Globus pallidus (tissue), 1 donor: ENCODE measurements around the gene TMEM186.
"Not testable (repeated sequence)": the region's sequence is repeated elsewhere in the genome, so short reads cannot be mapped to it uniquely, and the experiment has no call there.

ENCODE experiments used
- DNase-seq: peaks from one replicate; pipeline ENCODE4 v3.0.0-alpha.2; 2015; ENCODE audit warnings: low spot score

Gene TMEM186

GRCh38 chr16:8774208-8774607, 23.2 kb downstream of the TMEM186 start:
- no peak for DNase-seq

- DNase-seq, result no peak
These were observed 23.9 kb downstream of the TMEM186 start for GRCh38 chr16:8773537-8773936.

DNA sequence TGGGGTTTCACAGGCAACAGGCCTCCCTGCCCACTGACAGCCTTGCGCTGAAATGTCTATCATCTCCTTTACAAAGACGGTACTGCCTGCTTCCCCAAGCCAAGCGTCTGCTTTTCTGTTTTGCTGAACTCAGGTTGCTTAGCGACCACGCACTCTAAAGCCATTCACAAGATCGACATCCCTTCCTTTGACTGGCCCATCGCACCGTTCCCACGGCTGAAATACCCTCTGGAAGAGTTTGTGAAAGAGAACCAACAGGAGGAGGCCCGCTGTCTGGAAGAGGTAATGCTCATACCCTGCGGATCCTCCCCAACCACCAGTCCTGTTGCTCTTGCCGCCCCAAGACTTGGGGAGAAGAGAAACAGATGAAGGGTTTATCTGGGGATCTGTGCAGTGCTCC, 28.7 kb downstream of the TMEM186 start:
- no peak for DNase-seq

- DNase-seq, result no peak
These were observed 29.2 kb downstream of the TMEM186 start for GRCh38 chr16:8768283-8768682.

DNA sequence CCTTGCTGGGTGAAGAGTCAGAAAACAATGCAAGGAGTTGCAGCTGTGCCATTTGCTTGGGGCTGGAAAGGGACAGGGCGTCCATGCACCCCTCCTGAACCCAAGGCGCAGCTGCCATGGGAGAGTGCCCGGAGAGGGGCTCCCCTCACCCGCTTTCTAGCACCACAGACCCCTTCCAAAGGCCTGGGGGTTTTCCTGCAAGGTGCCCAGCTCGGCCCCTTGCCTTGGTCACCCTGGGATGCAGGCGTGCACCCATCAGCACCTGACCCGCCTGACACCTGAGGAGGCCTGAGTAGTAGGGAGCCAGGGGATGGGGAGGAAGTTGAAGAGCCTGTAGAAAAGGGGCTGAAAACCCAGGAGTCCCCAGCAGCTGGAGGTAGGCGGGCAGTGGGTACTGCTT, 30.3 kb downstream of the TMEM186 start:
- DNase-seq, result no peak

- DNase-seq, result no peak
These were observed 32.8 kb downstream of the TMEM186 start for GRCh38 chr16:8764525-8765250.

DNA sequence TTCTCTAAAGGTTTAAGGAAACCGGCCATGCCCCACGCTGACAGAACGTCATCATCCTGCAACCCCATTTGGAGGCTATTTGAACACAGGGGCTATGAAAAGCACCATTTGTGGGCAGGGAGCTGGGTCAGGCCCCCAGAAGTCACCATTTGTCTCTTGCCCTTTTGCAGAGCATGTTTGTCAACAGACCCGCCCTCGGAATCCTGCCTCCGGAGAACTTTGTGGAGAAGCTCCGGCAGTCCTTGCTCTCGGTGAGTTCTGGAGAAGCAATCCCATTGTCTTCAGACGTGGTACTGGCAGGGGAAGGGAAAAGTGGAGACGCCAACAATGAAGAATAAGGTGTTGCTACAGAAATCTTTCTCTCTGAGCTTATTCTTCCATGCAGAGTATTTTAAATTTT, 33.5 kb downstream of the TMEM186 start:
- DNase-seq, result no peak

- no peak for DNase-seq
These were observed 34.4 kb downstream of the TMEM186 start for GRCh38 chr16:8763083-8763482.

DNA sequence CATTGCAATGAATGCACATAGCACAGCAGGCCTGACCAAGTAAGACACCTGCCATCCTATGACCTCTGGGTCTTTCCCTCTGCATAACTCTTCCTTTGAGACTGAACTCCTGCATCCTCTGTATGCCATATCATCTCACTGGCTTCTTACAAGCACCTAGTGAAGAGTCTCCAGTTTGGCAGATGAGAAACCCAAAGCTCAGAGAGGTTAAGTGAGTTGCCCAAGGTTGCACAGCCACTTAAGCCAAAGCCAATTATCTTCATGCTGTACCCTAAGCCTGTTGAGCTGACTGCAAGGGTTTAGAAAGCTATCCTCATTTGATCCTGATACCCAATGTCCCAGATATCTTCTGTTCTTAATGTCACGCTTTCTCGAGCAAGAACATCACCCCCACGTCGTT, 35.2 kb downstream of the TMEM186 start:
- no peak for DNase-seq

- DNase-seq, result no peak
These were observed 36.4 kb downstream of the TMEM186 start for GRCh38 chr16:8761078-8761477.

- no peak for DNase-seq
These were observed 37.4 kb downstream of the TMEM186 start for GRCh38 chr16:8760021-8760420.

DNA sequence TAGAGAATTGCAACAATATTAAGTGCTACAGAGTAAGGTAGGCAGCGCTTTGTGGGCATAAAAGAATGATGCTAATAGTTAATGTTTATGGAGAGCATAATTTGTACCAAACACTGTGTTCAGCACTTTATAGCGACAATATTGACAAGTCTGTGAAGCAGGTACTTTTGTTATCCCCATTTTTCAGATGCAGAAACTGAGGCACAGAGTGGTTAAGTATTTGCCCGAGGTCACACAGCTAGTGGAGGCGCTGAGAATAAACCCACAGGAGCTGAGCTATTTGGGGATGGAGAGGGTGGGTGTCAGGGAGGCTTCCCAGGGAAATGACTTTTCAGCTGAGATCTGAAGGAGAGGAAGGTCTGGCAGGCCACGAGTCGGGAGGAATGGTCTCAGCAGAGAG, 39.4 kb downstream of the TMEM186 start:
- DNase-seq, result no peak

DNA sequence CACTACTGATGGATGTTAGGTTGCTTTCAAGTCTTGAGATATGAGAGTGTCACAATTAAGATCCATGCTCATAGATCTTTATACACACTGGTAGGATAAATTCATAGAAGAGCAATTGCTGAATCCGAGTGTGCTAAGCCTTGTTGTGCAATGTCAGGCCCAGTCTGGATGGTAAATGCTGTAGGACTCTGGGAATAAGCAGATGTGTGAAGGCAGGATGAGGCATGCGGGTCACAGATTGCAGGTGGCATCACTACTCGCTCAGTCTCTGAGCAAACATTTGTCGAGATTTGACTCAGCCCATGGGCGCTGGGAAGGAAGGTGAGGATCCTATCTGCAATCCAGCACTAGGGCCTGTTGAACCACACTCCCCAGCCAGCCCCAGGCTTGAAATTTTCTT, 40.7 kb downstream of the TMEM186 start:
- DNase-seq, result no peak

DNA sequence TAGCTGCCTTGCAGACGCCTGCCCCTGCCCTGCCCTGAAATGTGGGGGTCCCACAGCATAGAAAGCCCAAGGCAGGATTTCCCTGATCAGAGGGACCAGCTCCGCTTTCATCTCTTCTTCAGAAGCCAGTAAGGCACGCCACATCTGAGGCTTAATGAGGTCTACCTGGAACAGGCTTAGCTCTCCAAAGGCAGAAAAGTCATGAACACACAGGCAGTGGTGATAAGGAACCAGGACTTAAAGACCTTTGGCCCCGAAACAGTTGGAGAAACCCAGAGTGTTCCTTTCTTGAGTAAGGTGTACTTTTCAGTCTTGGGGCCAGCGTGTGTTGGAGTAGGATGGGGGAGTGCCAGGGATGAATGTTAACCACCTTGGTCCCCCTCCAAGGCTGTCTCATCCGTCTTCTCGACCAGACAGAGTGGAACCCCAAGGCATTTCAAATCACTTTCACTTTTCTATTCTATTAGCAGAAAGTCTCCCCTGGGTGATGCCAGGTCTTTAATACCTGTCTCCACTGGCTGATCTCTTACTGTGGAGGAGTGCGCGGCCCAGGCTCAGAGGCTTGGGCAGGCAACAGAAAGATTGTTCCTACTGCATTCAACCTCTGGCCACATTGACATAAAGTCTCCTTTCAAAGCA, 43.9 kb downstream of the TMEM186 start:
- no peak for DNase-seq

GRCh38 chr16:8752706-8753105, 44.7 kb downstream of the TMEM186 start:
- DNase-seq, result no peak

DNA sequence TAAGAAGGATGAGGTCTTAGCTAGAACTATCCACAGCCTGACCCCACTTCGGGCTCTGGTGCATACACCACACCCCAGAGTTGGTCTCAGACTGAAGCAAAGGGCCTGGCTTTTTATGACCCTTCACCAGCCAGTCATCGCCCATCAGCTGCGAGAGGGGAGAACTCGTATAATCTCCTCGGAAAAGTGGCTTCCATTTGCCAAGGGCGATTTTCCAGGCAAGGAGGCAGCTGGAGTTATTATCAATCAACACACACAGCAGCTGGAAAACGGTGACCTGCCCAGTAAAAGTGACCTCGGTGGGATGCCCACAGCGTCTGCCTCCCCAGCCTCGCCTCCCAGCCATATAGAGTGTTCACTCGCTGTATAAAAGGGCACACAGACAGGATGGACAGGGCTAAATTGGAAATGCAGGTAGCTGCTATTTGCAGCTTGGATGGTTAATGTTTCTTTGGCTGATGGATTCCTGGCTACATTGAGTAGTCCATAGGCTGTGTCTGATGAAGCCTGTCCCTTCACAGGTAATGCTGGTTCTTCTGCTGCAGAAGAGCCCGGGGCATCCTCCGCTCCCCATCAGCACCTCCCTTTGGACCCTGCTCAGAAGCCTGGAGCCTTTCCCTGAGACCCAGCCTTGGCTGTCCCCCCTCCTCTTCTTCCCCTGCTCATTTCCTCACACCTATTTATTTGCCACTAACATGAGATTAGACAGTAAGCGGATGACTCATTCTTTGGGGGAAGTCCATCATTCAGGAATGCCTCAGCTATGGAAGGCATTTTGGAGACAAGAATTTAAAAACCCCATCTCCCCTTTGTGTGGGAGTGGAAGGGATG, 45.7 kb downstream of the TMEM186 start:
- no peak for DNase-seq

- not testable (repeated sequence) for DNase-seq
These were observed 48.5 kb downstream of the TMEM186 start for GRCh38 chr16:8748944-8749343.
